Activated CD8-positive, alpha-beta T cell treated with anti-CD3 and anti-CD28 coated beads, Interleukin-2, amount 10 ng/mL, durations not matched to agents 7 days and 5 days (primary cell): ENCODE measurements around the gene SFRP5. TPM values are rescaled to one million over a fixed set of nuclear protein-coding genes. Genes with fewer than 3 reads are reported as not detected.

Experiments
- ATAC-seq: fragments of 150-1000 bp; cut with Tn5 transposase; one replicate; pipeline ENCODE4 v1.10.0; 2021; ENCODE audit warnings: moderate library complexity
- CTCF ChIA-PET: fragments of 350-600 bp; sonication (Branson Sonifier 250); formaldehyde crosslinking; loops from one replicate; lab custom pipeline; 2021; ENCODE audit warnings: antibody characterized with exemption; lab: Charles Lee
- POLR2A ChIA-PET: fragments of 350-600 bp; sonication (Branson Sonifier 250); formaldehyde crosslinking; loops from one replicate; lab custom pipeline; 2021; ENCODE audit warnings: antibody characterized with exemption; lab: Charles Lee
- DNase-seq: peaks from one replicate; pipeline ENCODE4 v3.0.0-alpha.2; 2020
- H3K27ac Mint-ChIP-seq: one replicate; pipeline ENCODE4 v1.8.0; 2021; ENCODE audit warnings: mild to moderate bottlenecking, mixed read lengths
- H3K27me3 Mint-ChIP-seq: one replicate; pipeline ENCODE4 v1.8.0; 2021; ENCODE audit warnings: low read depth, mixed read lengths
- H3K36me3 Mint-ChIP-seq: one replicate; pipeline ENCODE4 v1.8.0; 2021; ENCODE audit warnings: low read depth, mixed read lengths
- H3K4me1 Mint-ChIP-seq: one replicate; pipeline ENCODE4 v1.8.0; 2021; ENCODE audit warnings: low read depth, mixed read lengths
- H3K4me3 Mint-ChIP-seq: one replicate; pipeline ENCODE4 v1.8.0; 2021; ENCODE audit warnings: mild to moderate bottlenecking, mixed read lengths
- H3K9me3 Mint-ChIP-seq: one replicate; pipeline ENCODE4 v1.8.0; 2022; ENCODE audit warnings: mixed read lengths; ENCODE audit not compliant: insufficient read depth
- total RNA-seq, 2 experiments: library from RNA; stranded (reverse); gene quantifications; one replicate each; pipeline ENCODE4 v1.2.3, GENCODE V29; 2021

The SFRP5 gene
- total RNA-seq, result under 1 TPM; 0.24 to 0.42 TPM

GRCh38 chr10:97771913-97772823, at the start of gene SFRP5:
SFRP5 (minus strand) TSS chr10:97771999; CDS start chr10:97771833, 166 bp downstream.
- Mint-ChIP-seq H3K27me3 (peaks cover 44% of the 10 kb centered on the region), H3K4me1 (peaks cover 11% of the 10 kb centered on the region), H3K36me3 (no peaks in the 10 kb centered on the region), H3K9me3 (no peaks in the 10 kb centered on the region), H3K27ac (peak within 1 kb of the TSS; percentile 46), H3K4me3 (peak within 1 kb of the TSS; percentile 72)
- CTCF ChIA-PET, result interaction anchor here (0.7 to 1.5 kb wide), 6 partner anchors 9 to 97 kb away, joined by 3 to 8 read pairs (median 4); partner anchors contain the start of gene GOLGA7B
- ATAC-seq, result peak; percentile 47
- POLR2A ChIA-PET, result interaction anchor here (0.5 to 1.1 kb wide), 2 partner anchors 29 to 78 kb away, joined by 3 read pairs; no protein-coding TSS in a partner anchor
- DNase-seq, result no peak

- Mint-ChIP-seq H3K9me3 (no peaks in the 10 kb centered on the region), H3K27ac (no peak overlapping the region), H3K27me3 (peaks cover 7% of the 10 kb centered on the region), H3K36me3 (no peaks in the 10 kb centered on the region), H3K4me1 (no peaks in the 10 kb centered on the region), H3K4me3 (no peak overlapping the region)
- ATAC-seq, result no peak
- POLR2A ChIA-PET, result no interaction called here
- CTCF ChIA-PET, result interaction anchor here (1.5 kb wide), 1 partner anchor 49 kb away, joined by 3 read pairs; no protein-coding TSS in a partner anchor
- DNase-seq, result no peak
Measured at GRCh38 chr10:97820096-97820704, 48.4 kb upstream of the SFRP5 start.

- no peaks in the 10 kb centered on the region for H3K36me3 Mint-ChIP-seq
Measured at GRCh38 chr10:97818572-97818971, 46.8 kb upstream of the SFRP5 start.

GRCh38 chr10:97816609-97817008, 44.8 kb upstream of the SFRP5 start:
- DNase-seq (no peak), ATAC-seq (no peak)
- H3K27me3 Mint-ChIP-seq, result peaks cover 9% of the 10 kb centered on the region
- ChIA-PET POLR2A (no interaction called here), CTCF (no interaction called here)
- peaks cover 2% of the 10 kb centered on the region for H3K4me1 Mint-ChIP-seq
- no peaks in the 10 kb centered on the region for H3K9me3 Mint-ChIP-seq
- no peak overlapping the region for H3K27ac Mint-ChIP-seq
- H3K36me3 Mint-ChIP-seq, result no peaks in the 10 kb centered on the region
- no peak overlapping the region for H3K4me3 Mint-ChIP-seq

More at GRCh38 chr10:97818572-97818971, 46.8 kb upstream of the SFRP5 start:
- DNase-seq, result no peak
- ChIA-PET POLR2A (no interaction called here), CTCF (no interaction called here)
- no peaks in the 10 kb centered on the region for H3K4me1 Mint-ChIP-seq
- H3K4me3 Mint-ChIP-seq, result no peak overlapping the region
- no peaks in the 10 kb centered on the region for H3K9me3 Mint-ChIP-seq
- H3K27me3 Mint-ChIP-seq, result peaks cover 7% of the 10 kb centered on the region
- no peak overlapping the region for H3K27ac Mint-ChIP-seq
- ATAC-seq, result no peak

- ChIA-PET CTCF (no interaction called here), POLR2A (no interaction called here)
- Mint-ChIP-seq H3K27me3 (peaks cover 7% of the 10 kb centered on the region), H3K9me3 (no peaks in the 10 kb centered on the region), H3K27ac (no peak overlapping the region), H3K4me3 (no peak overlapping the region), H3K4me1 (peaks cover 2% of the 10 kb centered on the region), H3K36me3 (no peaks in the 10 kb centered on the region)
- ATAC-seq (no peak), DNase-seq (no peak)
Measured at GRCh38 chr10:97814996-97815395, 43.2 kb upstream of the SFRP5 start.

GRCh38 chr10:97813311-97813710, 41.5 kb upstream of the SFRP5 start:
- DNase-seq (no peak), ATAC-seq (no peak)
- Mint-ChIP-seq H3K4me1 (peaks cover 2% of the 10 kb centered on the region), H3K4me3 (no peak overlapping the region), H3K27ac (no peak overlapping the region), H3K36me3 (no peaks in the 10 kb centered on the region), H3K9me3 (no peaks in the 10 kb centered on the region), H3K27me3 (peaks cover 7% of the 10 kb centered on the region)
- ChIA-PET POLR2A (no interaction called here), CTCF (interaction anchor here (0.8 to 1.2 kb wide), 2 partner anchors 16 to 57 kb away, joined by 3 read pairs; no protein-coding TSS in a partner anchor)

- H3K4me3 Mint-ChIP-seq, result no peak overlapping the region
- no peak overlapping the region for H3K27ac Mint-ChIP-seq
- ChIA-PET CTCF (interaction anchor here (1.1 kb wide), 1 partner anchor 9 kb away, joined by 3 read pairs; no protein-coding TSS in a partner anchor), POLR2A (no interaction called here)
- H3K36me3 Mint-ChIP-seq, result no peaks in the 10 kb centered on the region
- ATAC-seq (no peak), DNase-seq (no peak)
- H3K4me1 Mint-ChIP-seq, result peaks cover 2% of the 10 kb centered on the region
- H3K27me3 Mint-ChIP-seq, result peaks cover 4% of the 10 kb centered on the region
- no peaks in the 10 kb centered on the region for H3K9me3 Mint-ChIP-seq
Measured at GRCh38 chr10:97812696-97813095, 40.9 kb upstream of the SFRP5 start.

GRCh38 chr10:97811958-97812357, 40.2 kb upstream of the SFRP5 start:
- POLR2A ChIA-PET, result no interaction called here
- H3K27ac Mint-ChIP-seq, result no peak overlapping the region
- H3K9me3 Mint-ChIP-seq, result no peaks in the 10 kb centered on the region
- no peak for ATAC-seq
- H3K27me3 Mint-ChIP-seq, result peaks cover 2% of the 10 kb centered on the region
- DNase-seq, result no peak
- peaks cover 2% of the 10 kb centered on the region for H3K4me1 Mint-ChIP-seq
- CTCF ChIA-PET, result interaction anchor here (1.0 to 1.4 kb wide), 3 partner anchors 10 to 58 kb away, joined by 3 to 5 read pairs (median 5); no protein-coding TSS in a partner anchor
- no peak overlapping the region for H3K4me3 Mint-ChIP-seq
- no peaks in the 10 kb centered on the region for H3K36me3 Mint-ChIP-seq

GRCh38 chr10:97810446-97810845, 38.6 kb upstream of the SFRP5 start:
- H3K27me3 Mint-ChIP-seq, result peaks cover 2% of the 10 kb centered on the region
- ATAC-seq (no peak), DNase-seq (no peak)
- POLR2A ChIA-PET, result no interaction called here
- H3K36me3 Mint-ChIP-seq, result no peaks in the 10 kb centered on the region
- no peaks in the 10 kb centered on the region for H3K9me3 Mint-ChIP-seq
- peaks cover 2% of the 10 kb centered on the region for H3K4me1 Mint-ChIP-seq
- H3K27ac Mint-ChIP-seq, result no peak overlapping the region
- CTCF ChIA-PET, result no interaction called here
- no peak overlapping the region for H3K4me3 Mint-ChIP-seq

- Mint-ChIP-seq H3K4me1 (no peaks in the 10 kb centered on the region), H3K9me3 (no peaks in the 10 kb centered on the region), H3K27ac (no peak overlapping the region), H3K4me3 (no peak overlapping the region), H3K36me3 (no peaks in the 10 kb centered on the region), H3K27me3 (peaks cover 7% of the 10 kb centered on the region)
- POLR2A ChIA-PET, result no interaction called here
- ATAC-seq, result no peak
- CTCF ChIA-PET, result interaction anchor here (1.3 kb wide), 1 partner anchor 14 kb away, joined by 3 read pairs; no protein-coding TSS in a partner anchor
- no peak for DNase-seq
Measured at GRCh38 chr10:97805949-97806348, 34.1 kb upstream of the SFRP5 start.

- peaks cover 7% of the 10 kb centered on the region for H3K27me3 Mint-ChIP-seq
- H3K4me3 Mint-ChIP-seq, result no peak overlapping the region
- no peaks in the 10 kb centered on the region for H3K9me3 Mint-ChIP-seq
- H3K4me1 Mint-ChIP-seq, result no peaks in the 10 kb centered on the region
- no peaks in the 10 kb centered on the region for H3K36me3 Mint-ChIP-seq
- ATAC-seq, result no peak
- no peak for DNase-seq
- CTCF ChIA-PET, result no interaction called here
- H3K27ac Mint-ChIP-seq, result no peak overlapping the region
- POLR2A ChIA-PET, result no interaction called here
Measured at GRCh38 chr10:97805096-97805884, 33.5 kb upstream of the SFRP5 start.
